Right lobe of liver (tissue), 6 donors: ENCODE results near the gene TRANK1. TPM values are rescaled to one million over a fixed set of nuclear protein-coding genes. Genes with fewer than 3 reads are reported as not detected.
"Not testable (repeated sequence)": the region's sequence is repeated elsewhere in the genome, so short reads cannot be mapped to it uniquely, and the experiment has no call there.

ENCODE experiments used
- ATAC-seq, 4 donors: fragments of 200-7000 bp; cut with Tn5 transposase; one replicate each; pipeline ENCODE4 v1.9.1; 2020; ENCODE audit warnings: mild to moderate bottlenecking in 4 of 4, moderate library complexity in 4 of 4
- DNase-seq, 3 donors: peaks; one replicate each; pipeline ENCODE4 v3.0.0-alpha.2; 2020
- H3K27ac ChIP-seq, 3 donors: fragments of 200-600 bp; one replicate each; pipeline ENCODE4 v1.8.0; 2022
- H3K27me3 ChIP-seq, 2 donors: fragments of 200-600 bp; one replicate each; pipeline ENCODE4 v1.8.0; 2022
- H3K36me3 ChIP-seq, 4 donors: fragments of 200-600 bp; sonication (generic) in 1 of 4; one replicate each; pipeline versions ENCODE4 v1.5.1 to v1.8.0; 2017 to 2022; ENCODE audit warnings: control low read depth in 1 of 4
- H3K4me1 ChIP-seq, 4 donors: fragments of 200-600 bp; sonication (generic) in 1 of 4; one replicate each; pipeline versions ENCODE4 v1.5.1 to v1.8.0; 2017 to 2022; ENCODE audit warnings: control low read depth in 1 of 4
- H3K4me3 ChIP-seq, 3 donors: fragments of 200-600 bp; one replicate each; pipeline ENCODE4 v1.8.0; 2022
- H3K9me3 ChIP-seq, 4 donors: fragments of 200-600 bp; sonication (generic) in 1 of 4; one replicate each; pipeline versions ENCODE4 v1.5.1 to v1.8.0; 2017 to 2022; ENCODE audit warnings: control low read depth in 1 of 4
- CTCF ChIP-seq, 4 donors: fragments of 200-600 bp in 3 of 4; fragments of 450-650 bp in 1 of 4; IDR thresholded peaks; one replicate each; pipeline versions ENCODE4 v1.5.1 to v1.8.0; 2016 to 2022; ENCODE audit warnings: antibody characterized with exemption in 4 of 4, mild to moderate bottlenecking in 2 of 4
- POLR2A ChIP-seq: fragments of 450-650 bp; IDR thresholded peaks from one replicate; pipeline ENCODE4 v1.6.1; 2017; ENCODE audit warnings: antibody characterized with exemption, mild to moderate bottlenecking
- WGBS: methylation state at CpG from one replicate; pipeline ENCODE4 v1.1.6; 2018; ENCODE audit warnings: low coverage, low lambda C conversion rate; ENCODE audit not compliant: insufficient coverage; ENCODE audit errors: missing lambda C conversion rate; 5-methylcytosine and 5-hydroxymethylcytosine counted together
- intact Hi-C, 2 donors: fragments of 100-400 bp; cut with DNase I; formaldehyde crosslinking; loops; one replicate each; pipeline versions ENCODE4 v1.11.2 to v1.14.1; 2022
- total RNA-seq, 6 experiments: library from RNA; depleted of rRNA in 2 of 6; stranded (reverse); fragments of >200 nt in 2 of 6; fragmentation: NEBNext Ultra II Directional in 3 of 6; extraction: Animal tissue kit (Norgen Biotek cat#: 25700) in 3 of 6; gene quantifications; one replicate each; pipeline versions ENCODE4 v1.1.0 to v1.2.4, GENCODE V29; 2016 to 2023
- donor health status: DM: no; HTN: yes; CAD: no.
- donor health status: DM: no; HTN: no; CAD: no.
- donor health status: DM: no; HTN: no; CAD: no.
- donor health status: DM: no; HTN: yes; CAD: no.
- donor health status: DM: no; HTN: yes; CAD: no.

The TRANK1 gene
- total RNA-seq, 6 experiments from 2014 or later: 8.8 to 33.9 (median 19.6) TPM

- Histone ChIP-seq H3K27ac (no peak overlapping the region), H3K27me3 (no peaks in the 10 kb centered on the region), H3K4me3 (no peak overlapping the region), H3K36me3 (no peaks in the 10 kb centered on the region), H3K9me3 (no peaks in the 10 kb centered on the region), H3K4me1 (no peaks in the 10 kb centered on the region)
- WGBS: 79% methylated on average over 1 of the region's 1 CpG
- ATAC-seq (no peak), DNase-seq (no peak)
- TF ChIP-seq CTCF (IDR thresholded peaks at IDR 0.05) (no peak), POLR2A (no peak)
- intact Hi-C loops: loop anchor here in 1 of 2 donors (5.0 kb wide), 1 partner anchor 62 kb away; no protein-coding TSS in a partner anchor
Observed at GRCh38 chr3:36964331-36964730, 19.5 kb upstream of the TRANK1 start.

GRCh38 chr3:36963008-36963407, 18.2 kb upstream of the TRANK1 start:
- H3K4me3 ChIP-seq, H3K36me3 ChIP-seq, H3K27me3 ChIP-seq, DNase-seq, ATAC-seq, H3K4me1 ChIP-seq, H3K27ac ChIP-seq, H3K9me3 ChIP-seq: not testable (repeated sequence)
- intact Hi-C loops: loop anchor here in 1 of 2 donors (5.0 kb wide), 1 partner anchor 61 kb away; no protein-coding TSS in a partner anchor
- 84% methylated on average over 5 of the region's 7 CpGs for WGBS

- 83% methylated on average over 4 of the region's 4 CpGs for WGBS
- Histone ChIP-seq H3K27ac (no peak overlapping the region), H3K9me3 (no peaks in the 10 kb centered on the region), H3K4me1 (peaks cover 0 to 11% (median 3%) of the 10 kb centered on the region in 4 donors), H3K36me3 (no peaks in the 10 kb centered on the region), H3K27me3 (no peaks in the 10 kb centered on the region), H3K4me3 (no peak overlapping the region)
- TF ChIP-seq CTCF (IDR thresholded peaks at IDR 0.05) (no peak), POLR2A (no peak)
- ATAC-seq: no peak
- DNase-seq: no peak
- intact Hi-C loops: loop anchor here in 1 of 2 donors (5.0 kb wide), 1 partner anchor 58 kb away; no protein-coding TSS in a partner anchor
Observed at GRCh38 chr3:36960502-36960901, 15.6 kb upstream of the TRANK1 start.

GRCh38 chr3:36959821-36960220, 15.0 kb upstream of the TRANK1 start:
- intact Hi-C loops: loop anchor here in 1 of 2 donors (5.0 kb wide), 1 partner anchor 58 kb away; no protein-coding TSS in a partner anchor
- DNase-seq (no peak), ATAC-seq (no peak)
- peaks cover 0 to 11% (median 3%) of the 10 kb centered on the region in 4 donors for H3K4me1 ChIP-seq
- TF ChIP-seq POLR2A: no peak
- TF ChIP-seq CTCF (IDR thresholded peaks at IDR 0.05): no peak
- H3K9me3 ChIP-seq: no peaks in the 10 kb centered on the region
- no peak overlapping the region for H3K4me3 ChIP-seq
- H3K27ac ChIP-seq: no peak overlapping the region
- WGBS: 50% methylated on average over 2 of the region's 2 CpGs
- no peaks in the 10 kb centered on the region for H3K36me3 ChIP-seq
- no peaks in the 10 kb centered on the region for H3K27me3 ChIP-seq

GRCh38 chr3:36957862-36958686, 13.2 kb upstream of the TRANK1 start:
- ATAC-seq (peak; percentile 40 to 85 (median 54)), DNase-seq (no peak)
- Histone ChIP-seq H3K27me3 (no peaks in the 10 kb centered on the region), H3K27ac (peak overlapping the region in 2 of 3 donors; percentile 13 to 79), H3K36me3 (no peaks in the 10 kb centered on the region), H3K9me3 (no peaks in the 10 kb centered on the region), H3K4me3 (no peak overlapping the region), H3K4me1 (peaks cover 0 to 11% (median 3%) of the 10 kb centered on the region in 4 donors)
- no peak for TF ChIP-seq POLR2A
- no peak for TF ChIP-seq CTCF (IDR thresholded peaks at IDR 0.05)
- WGBS: 51% methylated on average over 3 of the region's 3 CpGs
- intact Hi-C loops: no loop called here
